ENCODE measurements around the gene NFU1. TPM values are rescaled to one million over a fixed set of nuclear protein-coding genes. Genes with fewer than 3 reads are reported as not detected.

The NFU1 gene
- total RNA-seq, result 46.7 and 46.9 TPM in 2 replicates

DNA sequence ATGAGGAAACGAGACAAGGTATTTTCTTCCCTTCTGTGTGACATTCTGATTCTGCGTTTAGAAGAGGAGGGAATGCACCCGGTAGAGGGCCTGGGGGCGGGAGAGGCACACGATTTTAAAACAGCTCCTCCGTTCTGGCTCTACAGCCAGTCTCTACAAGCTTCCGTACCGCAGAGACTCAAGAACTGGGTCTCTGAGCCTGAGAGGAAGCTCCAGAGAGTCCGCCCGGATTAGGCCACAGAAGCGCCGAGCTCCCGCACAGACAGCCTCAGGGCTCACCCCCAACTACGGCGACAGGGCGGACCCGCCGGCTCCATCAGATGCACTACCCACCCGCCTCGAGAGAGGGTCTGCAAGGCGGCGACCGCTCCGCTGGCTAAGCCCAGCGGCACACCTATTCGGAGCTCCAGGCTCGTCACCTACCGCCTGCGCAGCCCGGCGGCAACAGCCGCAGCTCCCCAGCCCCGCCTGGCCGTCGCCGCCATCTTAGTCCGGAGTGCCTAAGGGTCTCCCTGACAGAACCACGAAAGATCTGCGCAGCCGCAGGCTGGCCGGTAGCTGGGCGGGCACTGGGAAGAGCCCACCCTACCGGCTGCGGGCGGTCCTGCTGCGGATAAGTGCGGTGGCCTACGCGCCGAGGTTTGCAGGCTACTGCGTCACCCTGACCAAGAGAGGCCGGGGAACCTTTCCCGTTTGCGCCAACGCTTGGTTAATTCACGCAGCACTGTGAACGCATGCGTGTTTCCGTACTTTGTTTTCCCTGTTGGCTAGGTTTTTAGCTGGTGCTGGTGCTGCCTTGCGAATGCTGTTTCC, at the start of gene NFU1:
Gene NFU1 (minus strand): TSS at position 498 of the 813 bp plus-strand sequence. CDS start 13 bp downstream, at position 485.

DNA sequence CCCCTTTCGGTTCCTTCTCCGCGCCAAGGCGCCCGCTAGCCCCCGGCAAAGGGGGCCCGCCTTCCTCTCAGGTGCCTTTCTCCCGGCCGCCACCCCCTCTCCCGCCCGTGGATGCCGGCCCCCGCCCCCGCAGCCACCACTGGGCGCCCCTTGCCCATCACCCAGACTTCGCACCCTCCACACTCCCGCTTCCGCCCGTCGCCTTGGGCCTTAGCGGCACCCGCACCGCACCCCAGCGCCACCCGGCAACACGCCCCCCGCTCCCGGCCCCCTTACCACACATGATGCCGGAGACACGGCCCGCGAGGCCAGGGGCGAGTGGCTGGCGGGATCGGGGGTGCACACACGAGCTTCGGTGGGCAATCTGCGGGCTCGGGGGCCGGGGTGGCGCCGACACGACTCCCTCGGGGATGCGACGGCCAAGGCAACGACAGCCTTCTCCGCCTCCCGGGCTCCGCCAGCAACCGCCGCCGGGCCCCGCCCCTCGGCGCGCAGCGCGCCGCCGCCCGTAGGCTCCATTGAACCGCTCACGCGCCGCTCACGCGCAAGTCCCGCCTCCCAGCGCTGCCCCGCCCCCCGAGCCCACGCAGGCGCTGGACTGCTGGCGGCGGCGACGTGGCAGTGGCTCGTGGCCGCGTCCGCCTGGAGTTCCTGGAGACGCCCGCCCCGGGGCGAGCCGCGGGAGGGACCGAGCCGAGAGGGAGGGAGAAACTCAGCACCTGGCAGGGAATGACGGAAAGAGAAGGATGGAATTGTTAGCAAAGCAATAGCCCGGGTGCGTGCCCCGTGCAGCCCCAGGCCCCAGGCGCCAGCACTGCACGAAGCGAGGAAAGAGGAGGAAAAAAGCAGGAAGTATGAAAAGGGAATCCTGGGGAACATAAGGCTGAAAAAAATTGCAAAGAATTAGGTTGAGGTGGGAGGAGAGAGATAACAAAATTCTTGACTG, 50.2 kb downstream of the NFU1 start, which contains the start of gene GFPT1:
Gene GFPT1 (minus strand): TSS at position 439 of the 946 bp plus-strand sequence. CDS start 156 bp downstream, at position 283.

Other genes with a start within 250 kb of the NFU1 start
- 56.5 and 63.1 TPM in 2 replicates for gene GFPT1, start 50.2 kb downstream of the NFU1 start, total RNA-seq
- 17.5 and 20.7 TPM in 2 replicates for gene AAK1, start 206.3 kb upstream of the NFU1 start, total RNA-seq

All from smooth muscle cell of bladder (primary cell).